CD4-positive, alpha-beta T cell treated with Interleukin-15 for 4 hours (primary cell): ENCODE results near the gene ANTXR1.

Experiments used
- DNase-seq: peaks from one replicate; pipeline ENCODE4 v3.0.0-alpha.2; 2020; ENCODE audit warnings: low spot score

ANTXR1 gene

DNA sequence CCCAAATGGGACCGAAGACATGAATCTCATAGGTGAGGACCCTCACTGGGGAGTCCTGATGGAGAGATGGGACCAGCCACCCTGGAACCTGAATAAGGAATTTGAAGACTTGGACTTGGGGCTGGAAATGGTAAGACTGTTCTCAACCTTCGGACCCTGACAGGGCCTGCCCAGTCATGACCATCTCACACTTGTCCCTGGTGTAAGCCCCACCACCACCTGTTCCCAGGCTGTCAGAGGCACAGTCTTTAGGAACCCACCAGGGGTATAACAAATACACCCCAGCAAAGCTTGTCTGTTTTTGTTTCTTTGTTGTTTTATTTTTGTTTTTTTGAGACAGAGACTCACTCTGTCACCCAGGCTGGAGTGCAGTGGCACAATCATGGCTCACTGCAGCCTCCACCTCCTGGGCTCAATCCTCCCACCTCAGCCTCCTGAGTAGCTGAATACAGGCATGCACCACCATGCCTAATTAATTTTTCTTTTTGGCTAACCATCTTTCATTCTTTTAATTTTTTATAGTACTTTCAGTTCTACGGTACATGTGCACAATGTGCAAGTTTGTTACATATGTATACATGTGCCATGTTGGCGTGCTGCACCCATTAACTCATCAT, 267.9 kb downstream of the ANTXR1 start:
- DNase-seq, result no peak

DNA sequence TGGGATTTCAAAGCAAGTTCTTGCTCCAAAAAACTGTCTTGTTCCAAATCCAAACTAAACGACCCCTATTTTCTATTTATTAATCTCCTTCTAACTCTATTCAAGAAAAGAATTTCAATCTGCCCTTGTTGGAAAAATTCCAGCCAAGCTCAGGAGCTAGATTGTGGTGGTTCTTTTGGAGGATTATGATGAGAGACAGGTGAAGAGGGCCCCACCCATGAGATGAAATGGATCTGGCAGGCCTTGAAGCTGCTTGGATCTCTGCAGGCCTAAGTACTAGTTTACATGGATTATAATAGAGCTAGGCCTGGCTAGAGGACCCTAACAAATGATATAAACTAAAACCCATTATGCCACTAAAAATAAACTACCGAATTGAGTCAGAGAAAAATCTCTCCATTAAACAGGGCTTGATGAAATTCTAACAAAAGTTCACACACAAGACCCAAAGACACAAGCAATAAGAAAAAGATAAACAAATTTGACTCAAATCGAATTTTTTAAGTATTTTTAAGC, 272.5 kb downstream of the ANTXR1 start:
- no peak for DNase-seq

DNA sequence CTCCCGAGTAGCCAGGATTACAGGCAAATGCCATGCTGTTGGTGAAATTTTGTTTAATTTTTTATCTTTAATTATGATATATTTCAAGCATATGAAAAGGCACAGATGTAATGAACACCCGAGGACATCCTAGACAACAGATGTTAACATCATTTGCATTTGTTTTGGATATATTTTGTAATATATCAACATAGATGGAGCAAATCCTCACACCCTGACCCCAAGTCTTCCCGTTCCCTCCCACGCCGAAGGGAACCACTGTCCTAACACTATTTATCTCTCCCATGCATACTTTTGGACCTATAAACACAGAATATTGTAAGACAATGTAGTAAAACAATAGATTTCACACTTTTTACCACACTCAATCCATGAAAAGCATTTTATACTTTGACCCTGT, 274.6 kb downstream of the ANTXR1 start:
- no peak for DNase-seq

DNA sequence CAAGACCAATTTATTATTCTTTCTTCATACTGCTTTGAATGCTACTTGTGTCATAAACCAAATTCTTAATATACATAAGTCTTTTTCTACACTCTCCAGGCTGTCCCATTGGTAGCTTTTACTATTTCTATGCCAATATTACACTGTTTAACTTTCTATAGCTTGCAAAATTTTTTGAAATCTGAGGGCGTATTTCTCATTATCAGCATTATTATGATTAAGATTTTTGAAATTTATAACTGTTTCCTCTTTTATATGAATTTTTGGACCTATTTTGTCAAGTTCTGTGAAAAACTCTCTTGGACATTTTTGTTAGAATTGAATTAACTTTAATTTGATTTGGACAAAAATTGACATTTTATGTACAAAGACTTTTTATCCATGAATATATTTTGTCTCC, 275.4 kb downstream of the ANTXR1 start:
- DNase-seq, result no peak

- DNase-seq, result no peak
Observed at GRCh38 chr2:69291004-69291650, 278.1 kb downstream of the ANTXR1 start.

GRCh38 chr2:69291721-69292120, 278.7 kb downstream of the ANTXR1 start:
- no peak for DNase-seq

DNA sequence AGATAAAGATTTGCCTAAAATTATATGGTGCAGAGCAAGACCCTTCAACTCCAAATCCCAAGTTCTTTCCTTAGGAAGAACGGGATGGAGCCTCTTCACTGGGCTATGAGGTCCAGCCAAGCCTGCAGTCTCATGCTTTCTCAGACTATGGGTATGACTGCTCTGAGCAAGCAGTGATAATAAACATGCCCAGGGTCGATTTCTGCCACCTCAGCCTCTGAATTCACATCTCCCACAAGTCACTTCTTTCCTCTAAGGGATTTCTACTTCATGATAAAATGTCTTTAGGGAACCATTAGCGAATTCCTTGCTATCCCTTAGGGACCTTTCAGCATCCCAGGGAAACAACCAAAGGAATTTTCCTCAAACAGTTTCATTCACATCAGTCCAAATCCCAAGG, 279.3 kb downstream of the ANTXR1 start:
- DNase-seq, result no peak

GRCh38 chr2:69296421-69296820, 283.4 kb downstream of the ANTXR1 start:
- DNase-seq, result no peak

DNA sequence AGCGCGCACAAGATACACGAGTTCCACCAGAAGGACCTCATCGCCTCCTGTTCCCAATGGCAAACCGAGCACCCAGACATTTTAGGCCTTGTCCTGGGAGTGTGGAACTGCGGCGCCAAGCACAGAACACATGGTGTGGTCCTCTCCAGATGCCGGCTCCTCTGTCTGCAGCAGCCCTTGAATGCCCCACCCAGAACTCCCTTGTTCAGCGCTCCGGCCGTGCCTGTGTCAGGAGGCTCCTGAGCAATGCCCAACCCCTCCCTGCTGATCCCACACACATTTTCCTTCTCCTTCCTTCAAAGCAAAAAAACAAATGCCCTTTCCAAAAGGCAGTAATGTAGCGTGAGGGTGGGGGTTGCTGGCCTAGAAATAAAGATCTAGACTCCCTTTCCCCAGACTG, 284.2 kb downstream of the ANTXR1 start:
- no peak for DNase-seq

- DNase-seq, result no peak
Observed at GRCh38 chr2:69298261-69298660, 285.3 kb downstream of the ANTXR1 start.

DNA sequence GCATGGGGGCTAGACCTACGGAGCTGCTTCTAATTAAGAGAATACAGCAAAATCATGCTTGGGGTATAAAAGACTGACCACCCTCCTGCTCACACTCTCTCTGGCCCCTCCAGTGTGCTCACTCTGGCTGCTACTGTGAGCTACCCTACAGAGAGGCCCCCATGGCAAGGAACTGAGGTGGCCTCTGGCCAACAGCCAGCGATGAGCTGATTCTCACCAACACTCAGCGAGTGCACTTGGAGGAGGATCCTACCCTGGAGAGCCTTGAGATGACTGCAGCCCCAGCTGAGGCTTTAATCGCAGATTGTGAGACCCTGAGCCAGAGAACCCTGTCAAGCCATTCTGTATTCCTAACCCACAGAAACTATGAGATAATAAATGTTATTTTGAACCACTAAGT, 285.9 kb downstream of the ANTXR1 start:
- DNase-seq, result no peak
